Measurements from ENCODE around the gene PARD3B.

GRCh38 chr2:205276116-205276777 lies 731.0 kb downstream of the PARD3B start:
- TF ChIP-seq POLR2A (IDR thresholded peaks at IDR 0.05) = no peak
- TF ChIP-seq CTCF (IDR thresholded peaks at IDR 0.05) = no peak

All from lower leg skin (tissue), 3 donors.